GM21360 (cell line): ENCODE measurements around the gene DNAJB8.

ENCODE experiments used
- ATAC-seq: cut with Tn5 transposase; IDR thresholded peaks from one replicate; pipeline ENCODE4 v1.9.1; 2021; ENCODE audit warnings: mild to moderate bottlenecking, moderate library complexity; ENCODE audit not compliant: unreplicated experiment

DNAJB8 gene

DNA sequence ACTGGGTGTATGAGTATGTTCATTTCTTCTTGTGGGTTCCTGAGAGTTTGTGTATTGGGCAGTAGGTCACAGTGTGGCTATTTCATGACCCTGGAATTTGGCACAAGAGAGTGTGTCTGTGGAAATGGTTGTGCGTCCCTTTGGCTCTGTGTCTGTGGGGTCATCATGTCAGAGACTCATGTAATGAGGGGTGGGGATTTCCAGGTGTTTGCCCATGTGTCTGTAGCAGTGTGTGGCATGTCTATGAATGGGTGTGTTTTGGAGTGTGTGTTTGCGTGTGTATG is 27.6 kb upstream of the DNAJB8 start:
- no peak for ATAC-seq

DNA sequence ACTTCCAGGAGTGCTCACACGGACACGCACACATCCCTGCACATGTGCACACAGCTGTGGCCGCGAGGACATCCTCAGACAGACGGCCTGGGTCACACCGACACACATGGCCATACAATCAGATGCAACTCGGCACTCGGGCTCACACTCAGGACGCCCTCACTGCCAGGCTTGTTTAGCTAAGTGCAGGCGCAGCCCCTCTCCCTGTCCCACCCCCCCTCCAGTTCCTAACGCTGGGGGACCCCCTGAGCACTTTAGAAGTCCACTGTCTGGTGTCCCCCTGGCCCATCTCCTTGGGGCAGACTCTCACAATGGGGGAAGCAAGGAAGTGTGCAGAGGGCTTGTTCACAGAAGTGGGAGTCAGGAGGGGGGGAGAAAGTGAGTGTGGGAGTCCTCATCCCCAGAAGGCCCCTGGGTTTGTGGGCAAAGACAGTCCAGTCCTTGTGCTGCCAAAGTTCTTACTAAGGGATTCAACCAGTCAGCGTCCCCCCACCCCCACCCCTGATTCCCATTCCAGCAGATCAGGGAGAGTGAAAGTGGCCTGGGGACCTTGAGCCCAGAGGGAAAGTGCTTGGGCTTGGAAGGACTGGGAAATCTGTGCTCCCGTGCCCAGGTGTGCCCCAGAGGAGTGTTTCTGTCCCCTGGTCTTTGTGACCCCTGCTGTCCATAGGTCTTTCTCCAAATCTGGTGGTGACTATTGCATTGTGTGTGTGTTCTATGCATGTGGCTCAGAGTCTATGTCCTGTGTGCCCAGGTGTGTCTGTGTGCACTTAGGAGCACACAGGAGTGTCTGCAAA is 27.1 kb upstream of the DNAJB8 start:
- ATAC-seq, result no peak

DNA sequence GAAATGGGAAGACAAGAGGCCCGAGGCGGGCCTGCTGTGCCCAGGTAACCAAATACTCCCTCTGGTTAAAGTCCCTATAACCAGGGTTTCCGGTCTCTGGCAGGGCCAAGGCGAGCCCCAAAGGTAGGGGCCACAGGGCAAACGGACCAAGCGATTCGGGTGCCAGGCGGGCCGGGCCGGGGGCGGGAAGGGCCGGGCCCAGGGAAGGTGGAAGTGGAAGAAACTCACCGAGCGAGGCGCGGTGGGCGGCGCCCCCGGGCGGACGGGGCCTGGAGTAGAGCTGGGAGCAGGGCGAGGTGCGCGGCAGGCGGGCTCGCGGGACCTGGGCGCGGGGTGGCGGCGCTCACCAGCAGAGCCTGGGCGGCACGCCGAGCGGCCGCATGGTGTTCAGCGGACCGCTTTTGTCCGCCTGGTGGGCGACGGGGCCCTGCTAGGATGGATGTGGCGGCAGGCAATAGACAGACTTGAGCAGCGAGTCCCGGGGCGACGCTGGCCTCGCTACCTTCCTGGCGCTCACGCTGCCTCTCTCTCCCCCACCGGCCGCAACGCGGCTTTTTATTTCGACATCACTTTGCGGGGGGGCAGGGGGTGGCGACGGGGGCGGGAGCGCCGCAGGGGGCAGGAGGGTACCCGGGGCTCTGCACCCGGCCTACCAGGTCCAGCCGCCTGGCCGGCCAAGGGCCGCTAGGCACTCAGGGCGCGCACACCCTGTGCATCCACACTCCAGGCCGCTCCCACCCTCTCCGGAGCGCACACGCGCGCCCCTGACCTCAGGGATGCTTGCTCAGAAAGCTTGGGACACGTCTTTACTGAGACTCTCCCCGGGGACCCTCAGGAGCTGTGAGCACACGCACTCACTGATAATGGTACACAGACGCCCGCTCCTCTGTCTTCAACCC is 26.2 kb upstream of the DNAJB8 start, which contains the start of gene GATA2:
Gene GATA2, minus strand, starts transcription at position 531 of the 899 bp plus-strand sequence. CDS start 6,170 bp downstream, outside the sequence.
- no peak for ATAC-seq

DNA sequence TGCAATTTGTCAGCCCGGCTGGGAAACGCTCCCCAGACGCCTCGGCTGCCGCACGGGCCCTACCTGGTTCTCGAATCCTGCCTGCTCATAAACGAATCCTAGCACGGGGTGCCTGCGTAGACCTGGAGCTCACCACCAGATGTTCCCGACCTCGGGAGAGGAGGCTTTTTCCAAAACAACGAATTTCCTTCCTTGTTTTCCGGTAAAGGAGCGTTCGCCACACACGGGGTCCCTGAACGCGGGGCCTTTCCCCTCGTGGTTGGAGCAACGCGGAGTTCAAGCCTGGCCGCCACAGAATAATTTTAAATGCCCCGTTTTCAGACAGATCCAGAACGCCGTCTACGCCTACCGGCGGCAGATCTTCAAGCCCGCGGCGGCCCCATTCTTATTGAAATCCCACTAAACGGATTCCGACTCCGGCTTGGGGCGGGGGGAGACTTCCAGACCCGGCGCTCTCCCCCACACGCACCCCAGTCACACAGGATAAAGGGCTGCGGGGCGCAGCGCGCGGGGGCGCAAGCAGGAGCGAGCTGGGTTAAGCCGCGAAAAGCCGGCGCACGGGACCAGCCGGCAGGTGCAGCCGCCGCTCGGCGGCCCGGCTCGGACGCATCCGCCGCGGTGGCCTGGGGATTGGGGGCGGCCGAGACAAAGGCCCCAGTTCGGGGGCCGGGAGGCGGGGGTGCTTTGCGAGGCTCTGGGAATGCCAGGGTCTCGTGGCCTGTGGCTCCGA is 25.4 kb upstream of the DNAJB8 start:
- no peak for ATAC-seq

DNA sequence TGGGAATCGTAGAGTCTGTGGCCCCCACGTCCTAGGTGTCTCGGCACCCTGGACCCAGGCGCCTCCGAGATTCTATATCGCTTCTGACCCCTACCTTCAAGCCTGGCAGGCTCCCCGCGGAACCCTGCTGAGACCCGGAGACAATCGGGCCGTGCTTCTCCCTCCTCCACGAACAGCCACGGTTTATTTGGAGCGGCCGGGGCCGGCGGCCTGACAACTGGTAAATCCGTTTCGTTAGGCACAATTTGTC is 24.9 kb upstream of the DNAJB8 start:
- no peak for ATAC-seq

DNA sequence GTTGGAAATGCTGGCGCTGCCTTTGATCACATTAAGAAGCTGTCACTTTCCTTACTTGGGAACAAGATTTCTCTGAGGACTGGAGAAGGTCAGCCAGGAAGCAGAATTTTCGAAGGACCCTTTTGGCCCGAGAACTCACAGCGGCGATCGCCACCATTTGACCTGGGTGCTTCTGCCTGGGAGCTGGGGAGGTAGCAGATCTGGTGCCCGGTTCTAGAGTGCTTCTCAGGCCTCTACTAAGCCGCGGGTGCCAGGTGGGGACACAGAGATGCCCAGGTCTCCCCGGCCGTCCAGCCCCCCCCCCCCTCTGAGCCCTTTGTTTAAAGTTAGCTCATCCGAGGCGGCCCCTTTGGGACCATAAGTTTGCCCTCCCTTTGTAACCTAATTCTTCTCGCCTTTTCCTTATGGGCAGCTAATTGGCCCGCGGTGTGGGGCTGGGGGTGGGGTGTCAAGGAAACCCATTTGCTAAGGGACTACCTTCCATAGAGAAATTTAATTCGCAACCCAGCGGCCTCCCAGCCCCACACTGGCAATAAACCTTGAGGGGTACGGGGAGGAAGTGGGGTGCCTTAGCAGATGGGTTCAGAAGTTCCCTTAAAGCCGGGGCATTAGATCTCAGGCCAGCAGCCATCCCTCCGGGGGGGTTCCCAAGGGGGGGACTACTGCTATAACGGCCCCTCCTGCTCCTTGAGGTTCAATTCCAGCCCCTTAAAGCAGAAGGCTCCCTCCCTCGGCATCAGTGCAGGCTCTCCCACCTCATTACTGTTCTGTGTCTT is 24.4 kb upstream of the DNAJB8 start:
- ATAC-seq, result no peak

DNA sequence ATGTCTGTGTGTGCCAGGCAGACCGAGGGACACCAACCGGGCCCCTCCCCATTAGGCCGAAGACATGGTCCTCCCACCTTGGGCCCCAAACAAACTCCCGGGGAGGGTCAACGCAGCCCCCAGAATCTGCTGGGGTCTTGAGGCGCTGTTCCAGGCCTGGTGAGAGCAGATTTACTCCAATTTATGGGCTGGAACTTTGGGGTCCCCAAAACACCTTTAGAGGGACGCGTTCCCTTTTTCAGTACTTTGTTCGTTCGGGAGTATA is 23.9 kb upstream of the DNAJB8 start:
- no peak for ATAC-seq

DNA sequence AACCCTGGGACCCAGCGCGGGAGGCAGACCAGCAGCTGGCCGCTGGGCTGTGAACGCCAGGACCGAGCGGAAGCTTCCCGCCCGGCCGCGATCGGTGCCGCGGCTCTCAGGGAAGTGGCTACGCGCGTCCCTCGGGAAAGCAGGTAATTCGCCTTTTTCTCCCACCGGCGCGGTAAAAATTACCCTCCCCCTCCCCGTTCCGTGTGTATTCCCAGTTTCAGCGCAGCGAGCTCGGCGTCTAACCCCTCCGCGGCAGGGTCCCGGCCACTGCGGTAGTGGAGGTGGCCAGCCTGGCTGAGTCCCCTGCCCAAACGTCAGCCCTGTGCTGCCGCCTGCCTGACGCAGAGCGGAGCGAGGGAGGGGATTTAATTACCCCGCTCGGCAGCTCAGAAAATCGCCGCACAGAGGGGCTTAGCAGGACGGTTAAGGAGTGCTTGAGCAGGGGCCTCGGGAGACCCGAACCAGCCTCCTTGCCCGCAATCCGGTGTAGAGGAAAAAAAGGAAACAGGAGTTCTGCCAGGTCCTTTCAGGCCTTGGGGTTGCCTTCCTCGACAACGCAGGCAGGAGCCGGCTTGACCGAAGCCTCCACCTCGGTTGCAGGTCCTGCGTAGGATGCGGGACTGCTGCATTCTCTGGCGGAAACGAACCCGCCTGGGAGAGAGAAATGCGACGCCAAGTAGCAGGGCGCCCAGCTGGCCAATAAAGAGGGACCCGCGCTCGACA is 23.4 kb upstream of the DNAJB8 start:
- ATAC-seq, result no peak

DNA sequence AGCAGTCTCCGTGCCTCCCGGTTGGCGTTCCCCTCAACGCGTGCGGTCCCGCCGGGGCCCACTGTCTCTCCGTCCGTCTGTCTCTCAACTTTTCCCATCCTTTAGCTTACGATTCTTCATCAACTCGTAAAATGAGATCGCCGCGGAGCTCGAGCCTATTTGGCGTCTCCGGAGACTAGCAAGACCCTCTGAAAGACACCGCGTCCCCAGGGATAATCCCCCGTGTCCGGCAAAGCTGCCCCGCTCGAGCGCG is 22.9 kb upstream of the DNAJB8 start:
- no peak for ATAC-seq

DNA sequence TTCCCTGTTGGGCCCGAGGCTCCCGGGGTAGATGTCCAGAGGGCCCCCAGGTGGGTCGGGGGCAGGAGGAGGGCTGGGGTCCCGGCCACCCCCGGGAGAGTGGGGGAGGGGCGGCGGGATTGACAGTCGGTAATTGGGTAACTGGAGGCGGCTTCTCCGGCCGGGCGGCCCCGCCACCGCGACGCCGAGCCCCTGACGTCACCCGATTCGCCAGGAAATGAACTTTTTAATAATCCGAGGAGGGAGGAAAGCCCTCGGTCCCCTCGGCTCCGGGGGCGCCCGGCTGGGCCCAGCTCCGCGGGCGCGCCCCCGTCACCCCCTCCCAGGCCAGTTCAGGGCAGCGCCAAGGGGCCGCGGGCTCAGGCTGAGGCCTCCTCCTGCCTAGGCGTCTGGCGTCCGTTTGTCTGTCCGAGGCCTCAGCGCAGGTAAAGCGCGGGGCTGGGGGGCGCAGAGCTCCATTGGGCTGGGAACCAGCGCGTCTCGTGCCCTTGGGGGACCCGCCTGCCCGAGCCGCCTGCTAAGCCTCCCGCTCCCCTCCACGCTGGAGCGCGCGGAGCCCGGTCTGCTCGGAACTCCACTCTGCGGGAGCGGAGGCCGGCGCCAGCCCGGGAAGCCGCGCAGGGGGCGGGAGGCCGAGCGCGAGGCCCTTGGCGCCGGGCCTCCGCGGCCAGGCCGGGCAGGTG is 22.4 kb upstream of the DNAJB8 start:
- ATAC-seq, result no peak

DNA sequence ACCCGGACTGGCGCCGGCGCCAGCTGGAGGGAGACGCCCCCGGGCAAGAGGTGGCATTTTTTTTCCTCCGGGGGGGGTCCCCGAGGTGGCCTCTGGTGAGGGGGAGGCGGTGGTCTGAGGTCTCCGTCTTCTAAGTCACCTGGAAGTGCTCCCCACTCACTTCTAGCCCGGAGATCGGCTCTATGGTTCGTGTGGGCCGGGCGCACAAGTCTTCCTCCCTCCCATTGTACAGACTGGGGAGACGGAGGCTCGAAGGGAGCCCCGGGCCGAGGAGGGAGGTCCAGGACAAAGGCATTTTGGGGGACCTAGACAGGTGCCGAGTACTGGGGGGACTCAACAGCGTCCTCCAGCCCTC is 21.9 kb upstream of the DNAJB8 start:
- no peak for ATAC-seq

DNA sequence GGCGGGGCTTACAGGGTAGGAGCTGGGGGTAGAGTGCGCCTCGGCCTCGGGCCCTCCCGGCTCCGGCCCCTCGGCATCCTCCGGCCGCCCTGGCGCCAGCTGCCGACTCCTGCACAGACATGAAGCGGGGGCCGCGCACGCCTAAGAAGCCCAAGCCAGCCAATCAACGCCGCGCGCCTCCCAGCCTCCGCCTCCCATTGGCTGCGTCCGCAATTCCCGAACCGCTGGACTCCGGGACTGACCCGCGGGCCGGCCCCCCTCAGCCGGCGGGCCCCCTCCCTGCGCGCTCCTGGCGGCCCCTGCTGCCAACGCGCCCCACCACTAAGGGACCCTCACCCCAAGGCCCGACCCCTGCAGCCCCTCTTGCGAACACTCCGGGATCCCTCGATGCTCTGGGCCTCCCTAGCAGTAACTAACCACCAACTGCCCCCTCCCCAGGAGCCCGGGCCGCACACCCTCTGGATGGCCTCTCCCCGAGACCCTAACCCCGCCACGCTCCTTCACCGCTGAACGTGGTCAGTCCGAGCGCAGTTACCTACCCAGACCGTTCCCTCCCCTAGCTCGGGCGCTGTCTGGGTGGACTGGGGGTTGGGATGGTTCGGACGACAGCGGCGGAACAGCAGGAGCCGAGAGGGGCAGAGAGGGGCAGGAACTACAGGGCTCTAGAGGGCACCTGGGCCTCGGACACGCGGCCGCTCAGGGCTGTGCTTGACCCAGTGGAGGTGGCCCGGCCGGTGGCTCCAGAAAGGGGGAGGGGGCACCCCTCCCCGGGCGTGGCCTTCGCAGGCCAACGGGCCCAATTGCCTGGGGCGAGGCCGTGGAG is 21.3 kb upstream of the DNAJB8 start:
- no peak for ATAC-seq

DNA sequence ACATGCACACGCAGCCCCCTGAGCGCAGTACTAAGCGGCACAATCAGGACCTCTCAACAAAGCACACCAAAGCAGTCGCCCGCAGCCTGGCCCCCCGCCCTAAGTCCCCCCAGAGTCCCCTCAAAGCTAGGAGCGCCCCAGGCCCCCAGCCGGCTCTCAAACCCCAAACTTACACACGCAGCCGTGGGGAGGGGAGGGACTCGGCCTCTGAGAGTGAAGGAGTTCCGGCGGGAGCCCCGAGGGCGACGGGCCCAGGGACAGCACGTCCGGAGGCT is 20.8 kb upstream of the DNAJB8 start:
- ATAC-seq, result no peak

DNA sequence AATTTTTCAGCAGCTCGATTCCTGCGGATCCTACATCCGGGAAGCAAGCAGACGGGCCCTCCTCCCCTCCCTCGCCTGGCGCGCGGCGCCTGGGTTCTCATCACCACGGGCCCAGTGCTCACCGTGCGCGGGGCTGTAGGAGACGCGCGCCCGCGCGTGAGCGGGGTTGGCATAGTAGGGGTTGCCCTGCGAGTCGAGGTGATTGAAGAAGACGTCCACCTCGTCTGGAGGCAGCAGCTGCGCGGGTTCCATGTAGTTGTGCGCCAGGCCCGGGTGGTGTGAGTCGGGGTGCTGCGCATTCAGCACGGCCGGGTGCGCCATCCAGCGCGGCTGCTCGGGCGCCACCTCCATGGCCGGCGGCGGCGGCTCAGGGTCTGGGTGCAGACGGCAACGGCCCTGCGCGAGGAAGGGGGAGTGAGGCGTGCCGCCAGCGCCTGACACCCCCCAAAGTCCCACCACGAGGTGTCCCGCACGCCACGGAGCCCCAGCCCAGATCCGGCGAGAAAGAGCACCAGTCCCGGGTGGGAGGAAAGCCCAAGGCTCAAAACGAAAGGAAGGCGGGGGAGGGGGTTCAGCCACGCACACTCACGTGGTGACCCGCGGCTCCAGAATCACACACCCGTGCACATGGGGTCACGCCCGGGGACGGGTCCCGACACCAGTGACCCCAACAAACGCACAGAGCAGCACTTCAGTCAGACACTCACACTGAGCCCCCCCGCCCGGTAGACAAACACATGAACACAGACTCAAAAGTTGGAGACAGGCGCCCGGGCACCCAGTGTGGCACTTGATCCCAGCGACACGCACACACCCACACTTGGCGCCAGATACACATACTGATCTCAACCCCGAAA is 20.2 kb upstream of the DNAJB8 start:
- no peak for ATAC-seq

DNA sequence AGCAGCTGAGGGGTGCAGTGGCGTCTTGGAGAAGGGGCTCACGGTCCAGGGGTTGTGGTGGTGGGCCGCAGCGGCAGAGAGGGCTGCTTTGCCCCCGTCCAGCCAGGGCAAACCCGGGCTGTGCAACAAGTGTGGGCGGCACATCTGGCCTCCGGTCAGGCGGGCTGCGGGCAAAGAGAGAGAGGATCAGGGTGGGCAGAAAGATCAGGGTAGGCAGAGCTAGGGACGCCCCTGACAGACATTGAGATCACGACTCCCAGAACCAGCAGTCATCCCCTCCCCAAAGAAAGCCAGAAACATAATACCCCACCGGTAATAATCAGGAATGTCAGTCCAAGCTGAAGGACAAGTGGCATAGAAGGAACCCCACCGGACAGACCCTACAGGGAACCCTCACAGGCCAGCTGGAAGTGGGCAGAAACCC is 19.5 kb upstream of the DNAJB8 start:
- no peak for ATAC-seq

DNA sequence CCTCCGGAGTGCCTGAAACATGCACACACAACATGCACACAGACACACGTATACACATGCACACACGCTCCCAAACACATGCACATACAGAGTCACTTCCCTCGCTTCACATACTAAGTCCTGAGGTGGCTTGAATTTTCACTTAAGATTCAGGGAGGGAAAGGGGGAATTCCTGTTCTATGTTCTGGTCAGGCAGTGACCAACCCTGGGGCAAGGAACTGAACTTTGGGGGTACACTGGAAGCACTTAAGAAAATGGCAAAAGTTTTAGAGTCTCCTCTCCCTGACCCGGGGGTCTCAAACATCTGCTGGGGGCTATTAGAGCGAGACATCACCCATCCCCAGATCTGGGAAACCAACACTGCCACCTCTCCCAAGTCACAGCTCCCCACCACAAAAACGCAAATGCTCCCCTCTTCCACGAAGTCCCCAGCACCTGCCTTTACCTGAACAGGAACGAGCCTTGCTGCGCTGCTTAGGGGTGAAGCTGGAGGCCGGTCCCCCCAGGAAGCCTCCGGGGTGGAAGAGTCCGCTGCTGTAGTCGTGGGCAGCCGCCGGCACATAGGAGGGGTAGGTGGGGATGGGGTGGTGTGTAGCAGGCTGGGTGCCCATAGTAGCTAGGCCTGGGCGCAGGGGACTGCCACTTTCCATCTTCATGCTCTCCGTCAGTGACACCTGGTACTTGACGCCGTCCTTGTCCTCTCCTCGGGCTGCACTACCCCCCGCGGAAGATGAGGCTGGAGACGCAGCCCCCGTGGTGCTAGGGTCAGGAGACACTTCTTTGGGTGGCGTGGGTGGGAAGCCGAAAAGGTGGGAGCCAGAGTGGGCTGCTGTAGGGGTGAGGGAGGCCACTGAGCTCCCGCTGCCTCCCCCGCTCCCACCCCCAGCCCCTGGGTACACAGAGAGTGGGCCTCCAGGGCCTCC is 18.9 kb upstream of the DNAJB8 start:
- ATAC-seq, result no peak

DNA sequence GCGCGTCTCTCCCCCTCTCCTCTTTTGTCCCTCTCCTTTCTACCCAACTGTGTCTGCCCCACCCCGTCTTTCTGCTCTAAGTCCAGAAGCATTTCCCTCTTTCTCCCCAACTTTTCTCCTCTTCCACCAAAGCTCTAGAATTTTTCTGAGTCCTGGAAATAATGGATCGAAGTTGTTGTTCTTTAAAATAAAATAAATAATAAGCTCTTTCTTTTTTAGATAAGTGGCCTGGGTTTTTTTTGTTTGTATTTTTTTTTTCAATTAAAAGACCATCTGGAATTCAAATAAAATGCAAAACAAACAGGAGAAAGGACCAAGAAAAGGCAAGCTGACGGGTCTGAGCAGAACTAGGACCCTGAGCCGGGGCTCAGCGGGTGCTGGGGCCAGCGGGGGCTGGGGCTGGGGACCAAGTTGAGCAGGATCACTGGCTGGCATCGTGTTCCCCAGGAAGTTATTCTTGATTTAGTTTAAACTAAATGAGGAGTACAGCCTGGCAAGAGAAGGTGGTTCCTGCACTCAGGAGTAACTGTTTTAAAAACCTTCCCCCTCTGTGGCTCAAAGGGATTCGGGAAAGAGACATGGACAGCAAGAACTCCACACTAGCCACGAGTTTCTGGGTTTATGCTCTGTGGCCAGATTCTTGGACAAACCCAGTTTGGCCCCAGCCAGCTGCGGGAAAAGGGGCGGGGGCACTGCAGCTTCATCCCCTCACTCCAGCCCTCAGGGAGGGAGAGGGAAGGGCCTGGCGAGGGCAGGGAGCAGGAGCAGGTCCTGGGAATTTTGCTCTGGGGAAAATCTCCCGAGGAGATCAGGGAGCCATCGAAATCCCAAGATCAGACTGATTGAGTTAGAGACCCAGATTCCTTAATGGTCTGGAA is 18.0 kb upstream of the DNAJB8 start:
- no peak for ATAC-seq
